GM19351 (cell line): ENCODE measurements around the gene ACADM.
A peak's percentile ranks its signal among the peaks of the same experiment; 100 is the strongest.
"Not testable (repeated sequence)": the region's sequence is repeated elsewhere in the genome, so short reads cannot be mapped to it uniquely, and the experiment has no call there.

Experiments
- ATAC-seq: cut with Tn5 transposase; IDR thresholded peaks from one replicate; pipeline ENCODE4 v1.9.1; 2021; ENCODE audit warnings: mild to moderate bottlenecking, moderate library complexity; ENCODE audit not compliant: unreplicated experiment

Gene ACADM

GRCh38 chr1:75724472-75725022 is at the start of gene ACADM:
TSS of gene ACADM (plus strand) at chr1:75724709. CDS start at chr1:75724788, 79 bp downstream.
- peak; percentile 84 for ATAC-seq

- no peak for ATAC-seq
Observed at GRCh38 chr1:75677443-75677842, 47.1 kb upstream of the ACADM start.

- ATAC-seq = not testable (repeated sequence)
Observed at GRCh38 chr1:75677964-75678363, 46.5 kb upstream of the ACADM start.

- no peak for ATAC-seq
Observed at GRCh38 chr1:75690547-75690946, 34.0 kb upstream of the ACADM start.

- ATAC-seq = no peak
Observed at GRCh38 chr1:75693551-75693950, 31.0 kb upstream of the ACADM start.

- ATAC-seq = no peak
Observed at GRCh38 chr1:75696000-75696399, 28.5 kb upstream of the ACADM start.

GRCh38 chr1:75707191-75707590 is 17.3 kb upstream of the ACADM start:
- ATAC-seq = no peak

GRCh38 chr1:75708910-75709309 is 15.6 kb upstream of the ACADM start:
- no peak for ATAC-seq

- ATAC-seq = no peak
Observed at GRCh38 chr1:75710832-75711231, 13.7 kb upstream of the ACADM start.

- no peak for ATAC-seq
Observed at GRCh38 chr1:75711846-75712245, 12.7 kb upstream of the ACADM start.

GRCh38 chr1:75712306-75712705 is 12.2 kb upstream of the ACADM start:
- no peak for ATAC-seq

GRCh38 chr1:75719810-75720209 is 4.7 kb upstream of the ACADM start:
- no peak for ATAC-seq

GRCh38 chr1:75720325-75720724 is 4.2 kb upstream of the ACADM start:
- ATAC-seq = no peak

- no peak for ATAC-seq
Observed at GRCh38 chr1:75720820-75721219, 3.7 kb upstream of the ACADM start.

- ATAC-seq = not testable (repeated sequence)
Observed at GRCh38 chr1:75722246-75722645, 2.3 kb upstream of the ACADM start.

- ATAC-seq = no peak
Observed at GRCh38 chr1:75722966-75723365, 1.5 kb upstream of the ACADM start.

GRCh38 chr1:75723989-75724471 is 479 bp upstream of the ACADM start:
- ATAC-seq = peak; percentile 65

GRCh38 chr1:75725266-75725665 is 757 bp downstream of the ACADM start:
- no peak for ATAC-seq

GRCh38 chr1:75725861-75726361 is 1.4 kb downstream of the ACADM start:
- ATAC-seq = no peak

GRCh38 chr1:75727571-75727970 is 3.1 kb downstream of the ACADM start:
- ATAC-seq = peak; percentile 12

GRCh38 chr1:75730432-75730831 is 5.9 kb downstream of the ACADM start:
- ATAC-seq = no peak

- ATAC-seq = no peak
Observed at GRCh38 chr1:75731881-75732280, 7.4 kb downstream of the ACADM start.

- ATAC-seq = no peak
Observed at GRCh38 chr1:75732703-75733102, 8.2 kb downstream of the ACADM start.
